Activated CD8-positive, alpha-beta T cell treated with anti-CD3 and anti-CD28 coated beads for 36 hours (primary cell): Measurements from ENCODE around the gene GALNT17. TPM values are rescaled to one million over a fixed set of nuclear protein-coding genes. Genes with fewer than 3 reads are reported as not detected.
"Not testable (repeated sequence)": the region's sequence is repeated elsewhere in the genome, so short reads cannot be mapped to it uniquely, and the experiment has no call there.

ENCODE experiments used
- ATAC-seq: fragments of 200-7000 bp; cut with Tn5 transposase; one replicate; pipeline ENCODE4 v1.10.0; 2021; ENCODE audit warnings: mild to moderate bottlenecking, moderate library complexity
- CTCF ChIA-PET: fragments of 350-600 bp; sonication (Branson Sonifier 250); formaldehyde crosslinking; loops from one replicate; lab custom pipeline; 2021; ENCODE audit warnings: antibody characterized with exemption; lab: Charles Lee
- POLR2A ChIA-PET: fragments of 350-600 bp; sonication (Branson Sonifier 250); formaldehyde crosslinking; loops from one replicate; lab custom pipeline; 2021; ENCODE audit warnings: antibody characterized with exemption; lab: Charles Lee
- DNase-seq: peaks from one replicate; pipeline ENCODE4 v3.0.0-alpha.2; 2020
- H3K27ac Mint-ChIP-seq: one replicate; pipeline ENCODE4 v1.8.0; 2021; ENCODE audit warnings: mild to moderate bottlenecking, mixed read lengths
- H3K27me3 Mint-ChIP-seq: one replicate; pipeline ENCODE4 v1.8.0; 2021; ENCODE audit warnings: mixed read lengths
- H3K36me3 Mint-ChIP-seq: one replicate; pipeline ENCODE4 v1.8.0; 2021; ENCODE audit warnings: low read depth, mixed read lengths
- H3K4me1 Mint-ChIP-seq: one replicate; pipeline ENCODE4 v1.8.0; 2021; ENCODE audit warnings: low read depth, mixed read lengths
- H3K4me3 Mint-ChIP-seq: one replicate; pipeline ENCODE4 v1.8.0; 2021; ENCODE audit warnings: mild to moderate bottlenecking, moderate library complexity, mixed read lengths
- H3K9me3 Mint-ChIP-seq: one replicate; pipeline ENCODE4 v1.8.0; 2021; ENCODE audit warnings: mixed read lengths
- CTCF ChIP-seq: fragments of 200-600 bp; IDR thresholded peaks from one replicate; pipeline ENCODE4 v1.8.0; 2022; ENCODE audit warnings: antibody characterized with exemption, mild to moderate bottlenecking
- intact Hi-C: fragments of 100-400 bp; cut with micrococcal nuclease; formaldehyde crosslinking; loops from one replicate; pipeline ENCODE4 v1.10.0; 2022
- total RNA-seq, 2 experiments: library from RNA; stranded (reverse); gene quantifications; one replicate each; pipeline ENCODE4 v1.2.3, GENCODE V29; 2021

Gene GALNT17
- total RNA-seq, 2 experiments from 2014 or later: not detected

- H3K36me3 Mint-ChIP-seq: no peaks in the 10 kb centered on the region
- no peaks in the 10 kb centered on the region for H3K27me3 Mint-ChIP-seq
- H3K27ac Mint-ChIP-seq: no peak overlapping the region
- H3K9me3 Mint-ChIP-seq: no peaks in the 10 kb centered on the region
- no peak overlapping the region for H3K4me3 Mint-ChIP-seq
- ATAC-seq: no peak
- no peak for DNase-seq
- TF ChIP-seq CTCF: no peak
- CTCF ChIA-PET: no interaction called here
- no peaks in the 10 kb centered on the region for H3K4me1 Mint-ChIP-seq
- intact Hi-C loops: no loop called here
- POLR2A ChIA-PET: interaction anchor here (0.5 kb wide), 1 partner anchor 226 kb away, joined by 5 read pairs; no protein-coding TSS in a partner anchor
Observed at GRCh38 chr7:71584256-71584655, 452.3 kb downstream of the GALNT17 start.

- TF ChIP-seq CTCF: no peak
- DNase-seq (no peak), ATAC-seq (no peak)
- H3K27ac Mint-ChIP-seq: no peak overlapping the region
- H3K4me3 Mint-ChIP-seq: no peak overlapping the region
- H3K9me3 Mint-ChIP-seq: peaks cover 6% of the 10 kb centered on the region
- no peaks in the 10 kb centered on the region for H3K27me3 Mint-ChIP-seq
- POLR2A ChIA-PET: no interaction called here
- CTCF ChIA-PET: no interaction called here
- intact Hi-C loops: no loop called here
- no peaks in the 10 kb centered on the region for H3K4me1 Mint-ChIP-seq
- H3K36me3 Mint-ChIP-seq: no peaks in the 10 kb centered on the region
Observed at GRCh38 chr7:71591876-71592275, 459.9 kb downstream of the GALNT17 start.

GRCh38 chr7:71592388-71592787, 460.4 kb downstream of the GALNT17 start:
- CTCF ChIA-PET, H3K4me3 Mint-ChIP-seq, POLR2A ChIA-PET, H3K27ac Mint-ChIP-seq, intact Hi-C loops, H3K36me3 Mint-ChIP-seq, DNase-seq, H3K9me3 Mint-ChIP-seq, ATAC-seq, H3K4me1 Mint-ChIP-seq, H3K27me3 Mint-ChIP-seq: not testable (repeated sequence)

GRCh38 chr7:71594736-71595135, 462.8 kb downstream of the GALNT17 start:
- no peak for TF ChIP-seq CTCF
- no peaks in the 10 kb centered on the region for H3K4me1 Mint-ChIP-seq

GRCh38 chr7:71595176-71595575, 463.2 kb downstream of the GALNT17 start:
- intact Hi-C loops: no loop called here
- ATAC-seq: no peak
- CTCF ChIA-PET: no interaction called here

More at GRCh38 chr7:71594736-71595135, 462.8 kb downstream of the GALNT17 start:
- ATAC-seq (no peak), DNase-seq (no peak)
- Mint-ChIP-seq H3K27ac (no peak overlapping the region), H3K36me3 (no peaks in the 10 kb centered on the region), H3K9me3 (peaks cover 6% of the 10 kb centered on the region), H3K27me3 (no peaks in the 10 kb centered on the region), H3K4me3 (no peak overlapping the region)
- POLR2A ChIA-PET: no interaction called here
- CTCF ChIA-PET: no interaction called here
- intact Hi-C loops: no loop called here

More at GRCh38 chr7:71595176-71595575, 463.2 kb downstream of the GALNT17 start:
- POLR2A ChIA-PET: no interaction called here
- Mint-ChIP-seq H3K27me3 (no peaks in the 10 kb centered on the region), H3K9me3 (peaks cover 6% of the 10 kb centered on the region), H3K27ac (no peak overlapping the region), H3K36me3 (no peaks in the 10 kb centered on the region), H3K4me3 (no peak overlapping the region), H3K4me1 (no peaks in the 10 kb centered on the region)
- TF ChIP-seq CTCF: no peak
- no peak for DNase-seq
